Measurements from ENCODE around the gene ZNF239.
A peak's percentile ranks its signal among the peaks of the same experiment; 100 is the strongest.
"Not testable (repeated sequence)": the region's sequence is repeated elsewhere in the genome, so short reads cannot be mapped to it uniquely, and the experiment has no call there.

ZNF239 gene

GRCh38 chr10:43607199-43607573 lies 32.8 kb upstream of the ZNF239 start:
- peak overlapping the region; percentile 56 for H3K4me3 ChIP-seq (replicated peaks; ENCODE audit: low read depth, low read length)

GRCh38 chr10:43606323-43607198 lies 32.1 kb upstream of the ZNF239 start, which contains the start of gene ZNF485:
TSS of gene ZNF485 (plus strand) at chr10:43606438. CDS start at chr10:43607051, 613 bp downstream.
- no peak for TF ChIP-seq CTCF (IDR thresholded peaks at IDR 0.05; ENCODE audit: low read depth, low read length, missing control alignments)
- peak; percentile 21 for DNase-seq (ENCODE audit: extremely low read depth, low read depth)
- H3K4me3 ChIP-seq (replicated peaks; ENCODE audit: low read depth, low read length): peak within 1 kb of the TSS; percentile 56

More at GRCh38 chr10:43607199-43607573, 32.8 kb upstream of the ZNF239 start:
- no peak for DNase-seq (ENCODE audit: extremely low read depth, low read depth)
- no peak for TF ChIP-seq CTCF (IDR thresholded peaks at IDR 0.05; ENCODE audit: low read depth, low read length, missing control alignments)

- no peak for TF ChIP-seq CTCF (IDR thresholded peaks at IDR 0.05; ENCODE audit: low read depth, low read length, missing control alignments)
- peak overlapping the region; percentile 56 for H3K4me3 ChIP-seq (replicated peaks; ENCODE audit: low read depth, low read length)
- DNase-seq (ENCODE audit: extremely low read depth, low read depth): no peak
Observed at GRCh38 chr10:43605850-43606322, 31.5 kb upstream of the ZNF239 start.

GRCh38 chr10:43601576-43601975 lies 27.2 kb upstream of the ZNF239 start:
- not testable (repeated sequence) for DNase-seq (ENCODE audit: extremely low read depth, low read depth); H3K4me3 ChIP-seq (replicated peaks; ENCODE audit: low read depth, low read length)

GRCh38 chr10:43599333-43599732 lies 24.9 kb upstream of the ZNF239 start:
- H3K4me3 ChIP-seq (replicated peaks; ENCODE audit: low read depth, low read length): no peak overlapping the region
- no peak for DNase-seq (ENCODE audit: extremely low read depth, low read depth)
- no peak for TF ChIP-seq CTCF (IDR thresholded peaks at IDR 0.05; ENCODE audit: low read depth, low read length, missing control alignments)

GRCh38 chr10:43598446-43598845 lies 24.0 kb upstream of the ZNF239 start:
- DNase-seq (ENCODE audit: extremely low read depth, low read depth): no peak
- no peak overlapping the region for H3K4me3 ChIP-seq (replicated peaks; ENCODE audit: low read depth, low read length)
- TF ChIP-seq CTCF (IDR thresholded peaks at IDR 0.05; ENCODE audit: low read depth, low read length, missing control alignments): no peak

- H3K4me3 ChIP-seq (replicated peaks; ENCODE audit: low read depth, low read length): no peak overlapping the region
- no peak for TF ChIP-seq CTCF (IDR thresholded peaks at IDR 0.05; ENCODE audit: low read depth, low read length, missing control alignments)
- DNase-seq (ENCODE audit: extremely low read depth, low read depth): no peak
Observed at GRCh38 chr10:43596546-43596945, 22.1 kb upstream of the ZNF239 start.

Data from HFF-Myc (cell line).